Upper lobe of left lung (tissue), 4 donors: ENCODE data around the gene CLUH.

Experiments used
- CTCF ChIP-seq, 6 experiments: fragments of 450-650 bp in 4 of 6; fragments of 200-600 bp in 2 of 6; sonication (generic) in 2 of 6; IDR thresholded peaks; one replicate each; pipeline ENCODE4 v1.5.1; 2016 to 2019; ENCODE audit warnings: antibody characterized with exemption in 6 of 6
- EP300 ChIP-seq, 4 donors: sonication (generic); formaldehyde crosslinking; IDR thresholded peaks; one replicate each; pipeline ENCODE4 v1.5.1; 2017; ENCODE audit warnings: antibody characterized with exemption in 4 of 4, control low read depth in 2 of 4
- POLR2A ChIP-seq, 4 donors: fragments of 450-650 bp; IDR thresholded peaks; one replicate each; pipeline ENCODE4 v1.5.1; 2016 to 2017; ENCODE audit warnings: antibody characterized with exemption in 4 of 4, mild to moderate bottlenecking in 2 of 4
- POLR2AphosphoS5 ChIP-seq, 2 donors: sonication (generic); formaldehyde crosslinking; IDR thresholded peaks; one replicate each; pipeline ENCODE4 v1.5.1; 2017; ENCODE audit warnings: antibody characterized with exemption in 2 of 2

- no peak for TF ChIP-seq POLR2AphosphoS5 (IDR thresholded peaks at IDR 0.05)
- no peak for TF ChIP-seq EP300 (IDR thresholded peaks at IDR 0.05)
- no peak for TF ChIP-seq CTCF (IDR thresholded peaks at IDR 0.05)
- TF ChIP-seq POLR2A (IDR thresholded peaks at IDR 0.05) = no peak
These were observed 6.3 kb downstream of the CLUH start for GRCh38 chr17:2705263-2705662.
